Stimulated activated CD8-positive, alpha-beta memory T cell treated with anti-CD3 and anti-CD28 coated beads, Interleukin-12 subunit alpha, Interleukin-12 subunit beta, amount 100 ng/mL, for 24 hours (primary cell): ENCODE measurements around the gene ZNF280A.
"Not testable (repeated sequence)": the region's sequence is repeated elsewhere in the genome, so short reads cannot be mapped to it uniquely, and the experiment has no call there.

Experiments used
- DNase-seq: peaks from one replicate; pipeline ENCODE4 v3.0.0-alpha.2; 2020; ENCODE audit errors: extremely low read depth

The ZNF280A gene

DNA sequence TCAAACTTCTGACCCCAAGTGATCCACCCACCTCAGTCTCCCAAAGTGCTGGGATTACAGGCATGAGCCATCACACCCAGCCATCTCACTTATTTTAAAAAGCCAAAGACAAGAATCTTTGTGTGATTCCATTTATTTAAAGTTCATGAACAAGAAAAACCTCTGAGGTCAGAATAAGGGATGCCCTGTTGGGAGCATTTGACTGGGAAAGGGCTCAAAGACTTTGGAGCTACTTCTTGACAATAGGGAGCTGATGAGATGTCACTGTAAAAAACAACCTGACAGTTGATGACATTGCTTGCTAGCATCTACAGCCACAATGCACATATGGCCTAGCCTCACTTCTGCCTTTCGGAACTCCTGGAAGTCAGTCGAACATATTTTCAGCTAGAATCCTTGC lies 6.5 kb downstream of the ZNF280A start:
- no peak for DNase-seq

DNA sequence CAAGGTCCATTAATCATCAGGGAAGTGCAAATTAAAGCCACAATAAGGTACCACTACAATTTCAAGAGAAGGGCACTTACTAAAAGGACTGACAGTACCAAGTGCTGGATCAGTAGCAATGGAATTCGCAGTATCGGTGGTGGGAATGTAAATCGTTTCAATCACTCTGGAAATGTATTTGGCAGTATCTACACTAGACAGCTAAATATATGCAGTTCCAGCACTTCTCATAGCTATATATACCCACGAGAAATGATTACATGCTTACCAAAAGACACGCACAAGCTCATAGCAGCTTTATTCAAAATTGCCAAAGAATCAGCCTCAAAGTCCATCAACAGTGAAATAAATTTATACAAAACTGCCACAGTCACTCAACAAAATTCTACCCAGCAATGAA lies 7.1 kb downstream of the ZNF280A start:
- no peak for DNase-seq

DNA sequence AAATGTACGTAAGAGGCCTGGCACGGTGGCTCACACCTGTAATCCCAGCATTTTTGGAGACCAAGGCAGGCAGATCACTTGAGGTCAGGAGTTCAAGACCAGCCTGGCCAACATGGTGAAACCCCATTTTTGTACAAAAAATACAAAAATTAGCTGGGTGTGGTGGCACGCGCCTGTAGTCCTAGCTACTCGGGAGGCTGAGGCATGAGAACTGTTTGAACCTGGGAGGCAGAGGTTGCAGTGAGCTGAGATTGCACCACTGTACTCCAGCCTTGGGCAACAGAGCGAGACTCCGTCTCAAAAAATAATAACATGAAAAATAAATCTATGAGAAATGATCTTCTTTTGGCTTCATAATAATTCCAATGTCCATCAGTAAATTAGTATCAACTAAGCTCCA lies 9.2 kb downstream of the ZNF280A start:
- not testable (repeated sequence) for DNase-seq

DNA sequence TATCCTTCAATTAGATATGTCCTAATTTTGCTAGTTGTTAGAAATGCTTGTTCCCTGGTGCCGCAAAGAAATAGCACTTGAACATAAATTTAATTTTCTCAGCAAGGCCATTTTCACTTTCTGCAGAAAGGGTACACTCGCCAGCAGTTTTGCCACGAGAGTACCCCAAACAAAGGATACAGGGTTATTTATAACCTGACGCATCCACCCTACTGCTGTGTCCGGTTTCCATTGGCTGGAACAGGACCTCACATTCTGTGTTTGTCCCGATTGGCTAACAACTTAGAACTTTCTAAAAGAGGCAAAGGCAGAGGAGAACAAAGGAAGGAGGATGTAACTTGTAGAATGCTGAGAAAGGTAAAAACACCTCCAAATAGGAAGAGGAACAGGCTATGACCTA lies 10.2 kb downstream of the ZNF280A start:
- not testable (repeated sequence) for DNase-seq

DNA sequence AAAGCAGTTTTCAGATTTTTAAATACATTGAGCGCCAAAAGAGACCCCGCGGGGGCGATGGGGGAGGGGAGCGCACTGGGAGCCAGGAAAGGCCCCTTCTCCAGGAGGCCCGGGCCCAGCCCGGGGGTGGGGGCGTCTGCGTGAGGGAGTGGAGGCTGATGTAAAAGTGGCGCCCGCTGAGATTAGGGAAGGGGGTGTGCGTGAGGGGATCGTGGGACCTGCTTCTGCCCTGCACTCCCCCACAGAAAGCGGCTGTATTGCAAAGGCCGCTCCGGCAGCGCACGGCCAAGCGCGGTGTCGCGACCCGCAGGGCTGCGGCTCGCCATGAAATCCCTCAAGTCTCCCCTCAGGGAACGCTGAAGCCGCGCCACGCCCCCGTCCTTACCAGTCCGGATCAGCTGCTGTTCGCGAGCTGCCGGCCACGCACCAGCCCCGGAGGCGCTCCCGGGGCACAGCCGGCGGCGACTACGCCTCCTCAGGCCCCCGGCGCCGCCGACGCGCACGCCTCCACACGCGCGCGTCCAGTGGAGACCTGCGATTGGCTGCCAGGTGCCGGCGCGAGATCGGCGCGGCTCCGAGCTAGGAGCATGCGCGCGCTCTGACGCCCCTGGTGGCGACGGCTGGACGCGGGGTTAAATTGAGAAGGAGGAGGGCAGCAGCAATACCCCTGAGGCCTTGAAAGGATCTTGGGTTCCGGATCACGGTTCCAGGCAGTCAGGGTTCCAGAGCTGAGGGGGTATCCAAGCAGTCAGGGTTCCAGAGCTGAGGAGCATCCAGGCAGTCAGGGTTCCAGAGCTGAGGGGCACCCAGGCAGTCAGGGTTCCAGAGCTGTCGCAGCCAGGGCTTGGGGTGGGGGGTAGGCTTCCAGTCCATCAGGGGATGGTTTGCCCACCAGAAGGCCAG lies 11.5 kb downstream of the ZNF280A start, which contains the start of gene ZNF280B:
TSS of gene ZNF280B (minus strand) at position 469 of the 903 bp plus-strand sequence. CDS start 19,344 bp downstream, outside the sequence.
- peak; percentile 47 for DNase-seq

DNA sequence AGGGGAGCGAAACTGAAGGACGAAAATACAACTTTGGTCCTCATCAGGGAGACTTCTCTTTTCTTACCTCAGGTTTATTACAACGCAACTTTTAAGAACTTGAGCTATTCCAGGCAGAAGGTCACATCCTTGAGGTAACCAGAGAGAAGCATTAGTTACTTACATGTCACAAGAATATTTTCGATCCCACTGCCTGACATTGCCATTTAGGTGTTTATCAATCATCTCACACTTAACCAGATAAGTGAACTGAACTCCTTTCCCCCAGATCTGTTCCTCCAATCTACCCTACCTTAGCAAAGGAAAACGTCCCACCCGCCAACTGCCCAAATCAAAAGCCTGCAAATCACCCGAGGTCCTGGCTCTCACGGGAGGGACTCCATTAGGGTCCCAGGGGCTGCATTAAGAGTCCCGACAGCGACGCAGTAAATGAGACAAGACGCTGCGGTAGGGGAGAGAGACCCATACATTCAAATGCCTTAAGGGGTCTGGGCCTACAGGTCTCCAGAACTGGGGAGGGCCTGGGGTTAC lies 12.3 kb downstream of the ZNF280A start:
- DNase-seq, result no peak

DNA sequence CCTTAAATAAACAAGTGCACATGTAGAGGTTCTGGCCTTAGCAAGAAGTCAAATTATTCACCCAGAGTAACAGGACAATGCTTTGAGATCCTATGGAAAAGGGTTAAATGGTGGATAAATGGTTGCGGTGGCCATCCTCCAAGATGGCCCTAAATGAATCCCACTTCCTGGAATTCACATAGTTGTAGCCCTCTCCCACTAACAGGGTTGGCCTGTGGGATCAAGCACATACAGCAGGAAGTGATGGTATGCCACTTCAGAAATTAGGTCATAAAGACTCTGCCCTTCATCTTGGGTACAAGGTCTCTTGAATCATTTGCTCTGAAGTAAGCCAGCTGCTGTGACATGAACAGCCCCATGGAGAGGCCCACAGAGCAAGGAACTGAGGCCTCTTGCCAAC lies 13.3 kb downstream of the ZNF280A start:
- DNase-seq, result no peak

DNA sequence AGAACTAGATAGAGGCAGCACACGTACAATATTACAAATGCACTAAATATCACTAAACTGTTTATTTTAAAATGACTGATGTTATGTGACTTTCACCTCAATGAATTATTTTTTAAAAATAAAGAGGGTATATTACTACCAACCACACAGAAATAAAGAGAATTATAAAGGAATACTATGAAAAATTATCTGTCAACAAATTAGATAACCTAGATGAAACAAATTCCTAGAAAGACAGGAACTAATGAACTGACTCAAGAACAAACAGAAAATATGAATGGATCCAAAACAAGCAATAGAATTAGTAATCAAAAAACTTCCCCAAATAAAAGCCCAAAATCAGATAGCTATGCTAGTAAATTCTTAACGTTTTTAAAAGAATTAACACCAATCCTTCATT lies 21.8 kb downstream of the ZNF280A start:
- DNase-seq, result no peak

DNA sequence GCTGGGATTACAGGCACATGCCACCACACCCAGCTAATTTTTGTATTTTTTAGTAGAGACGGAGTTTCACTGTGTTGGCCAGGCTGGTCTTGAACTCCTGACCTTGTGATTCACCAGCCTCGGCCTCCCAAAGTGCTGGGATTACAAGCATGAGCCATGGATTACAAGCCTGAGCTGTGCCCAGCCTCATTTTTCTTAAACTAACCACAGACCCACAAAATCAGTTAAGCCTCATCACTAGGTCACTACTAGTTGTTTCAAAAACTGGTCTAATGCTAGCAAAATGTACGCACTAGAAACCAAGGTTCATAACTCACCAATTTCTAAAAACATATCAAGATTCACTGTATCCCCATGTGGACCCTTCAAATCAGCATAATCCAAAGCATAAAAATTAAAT lies 28.5 kb downstream of the ZNF280A start:
- not testable (repeated sequence) for DNase-seq

DNA sequence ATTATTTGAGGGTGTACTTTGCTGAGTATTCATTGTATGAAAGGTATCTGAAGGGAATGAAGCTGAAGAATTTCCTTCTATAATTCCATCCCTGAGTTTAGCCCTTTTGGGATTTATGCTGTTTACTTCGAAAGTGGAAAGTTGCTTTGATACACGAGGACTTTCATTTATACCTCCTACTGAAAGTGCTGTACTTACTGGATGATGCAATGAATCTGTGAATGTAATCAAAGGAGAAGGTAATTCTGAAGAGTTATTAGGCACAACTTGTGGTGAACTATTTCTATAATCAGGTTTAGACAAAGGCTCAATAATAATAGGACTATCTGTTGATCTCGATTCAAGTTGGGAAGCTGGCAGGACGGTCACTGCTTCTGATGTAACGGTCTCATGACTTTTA lies 31.3 kb downstream of the ZNF280A start:
- no peak for DNase-seq

DNA sequence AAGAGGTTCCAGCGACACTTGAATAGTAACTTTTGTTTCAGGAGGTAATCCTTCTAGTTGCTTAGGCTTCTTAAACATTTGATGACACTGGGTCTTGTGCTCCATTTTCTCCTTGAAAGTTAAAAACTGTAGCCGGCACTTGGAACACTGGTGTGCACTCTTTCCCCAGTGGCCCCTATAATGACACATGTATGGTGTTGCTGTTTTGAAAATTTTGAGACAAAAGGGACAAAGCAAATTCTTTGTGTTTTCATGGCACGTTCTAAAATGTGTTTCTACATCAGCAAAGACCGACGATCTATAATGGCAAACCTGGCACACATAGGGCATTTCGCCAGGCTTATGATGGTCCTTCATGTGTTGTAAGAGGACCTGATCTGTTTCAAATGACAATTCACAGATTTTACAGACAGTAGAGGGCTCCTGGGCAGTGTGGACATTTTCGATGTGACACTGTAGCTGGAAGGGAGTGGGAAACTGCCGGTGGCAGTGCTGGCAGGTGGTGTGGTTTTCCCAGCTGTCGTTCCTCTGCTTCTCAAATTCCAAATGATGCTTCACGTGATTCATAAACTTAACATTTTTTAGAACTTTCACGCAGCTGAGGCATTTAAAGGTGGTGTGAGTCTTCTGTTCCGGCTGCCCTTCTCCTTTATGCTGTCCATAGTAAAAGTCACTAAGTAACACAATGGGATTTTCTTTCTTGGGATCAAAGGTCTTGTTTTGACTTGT lies 32.0 kb downstream of the ZNF280A start:
- no peak for DNase-seq

DNA sequence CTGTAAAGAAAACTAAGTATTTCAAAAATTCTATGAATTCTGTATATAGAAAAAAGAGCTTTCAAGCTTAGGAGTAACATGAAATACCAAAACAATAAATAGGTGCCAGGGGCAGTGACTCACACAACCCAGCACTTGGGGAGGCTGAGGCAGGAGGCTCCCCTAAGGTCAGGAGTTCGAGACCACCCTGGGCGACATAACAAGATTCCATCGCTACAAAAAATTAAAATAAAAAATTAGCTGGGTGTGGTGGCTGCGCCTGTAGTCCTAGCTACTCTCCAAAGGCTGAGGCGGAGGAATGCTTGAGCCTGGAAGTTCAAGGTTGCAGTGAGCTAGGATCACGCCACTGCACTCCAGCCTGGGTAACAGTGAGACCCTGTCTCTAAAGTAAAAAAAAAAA lies 33.0 kb downstream of the ZNF280A start:
- DNase-seq, result no peak

DNA sequence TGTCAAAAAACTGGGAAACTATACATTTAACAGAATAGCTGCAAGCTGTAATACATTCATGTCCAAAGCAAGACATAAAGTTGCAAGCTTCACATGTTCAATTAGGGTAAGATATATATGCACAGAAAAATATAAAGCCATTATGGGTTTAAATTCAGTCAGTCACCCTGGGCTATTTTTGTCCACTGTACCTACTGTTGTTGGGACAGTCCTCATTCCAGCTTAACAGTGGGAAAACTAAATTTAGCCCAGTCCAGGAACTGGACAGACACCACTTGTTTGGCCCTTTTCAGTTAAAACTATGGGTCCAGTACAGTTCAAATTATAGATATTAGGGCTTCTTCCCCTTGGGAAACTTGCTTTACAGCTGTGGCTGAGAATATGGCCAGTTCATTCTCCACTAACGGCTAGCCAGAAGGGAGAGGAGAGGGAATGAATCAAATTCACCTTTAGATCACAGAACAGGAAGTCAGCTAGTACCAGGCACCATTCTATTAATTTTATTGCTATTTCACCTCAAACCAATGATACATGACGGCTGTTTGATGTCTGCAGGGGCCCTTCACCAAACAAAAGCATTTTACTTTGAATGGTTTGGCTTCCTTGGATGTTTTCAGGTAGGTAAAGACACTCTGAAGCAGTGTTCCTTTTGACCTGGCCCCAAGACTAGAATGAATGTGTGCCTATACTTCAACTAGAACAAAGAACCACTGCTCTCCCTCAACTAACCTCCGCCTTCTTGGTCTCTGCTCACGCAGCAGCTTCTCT lies 33.8 kb downstream of the ZNF280A start:
- DNase-seq, result no peak

DNA sequence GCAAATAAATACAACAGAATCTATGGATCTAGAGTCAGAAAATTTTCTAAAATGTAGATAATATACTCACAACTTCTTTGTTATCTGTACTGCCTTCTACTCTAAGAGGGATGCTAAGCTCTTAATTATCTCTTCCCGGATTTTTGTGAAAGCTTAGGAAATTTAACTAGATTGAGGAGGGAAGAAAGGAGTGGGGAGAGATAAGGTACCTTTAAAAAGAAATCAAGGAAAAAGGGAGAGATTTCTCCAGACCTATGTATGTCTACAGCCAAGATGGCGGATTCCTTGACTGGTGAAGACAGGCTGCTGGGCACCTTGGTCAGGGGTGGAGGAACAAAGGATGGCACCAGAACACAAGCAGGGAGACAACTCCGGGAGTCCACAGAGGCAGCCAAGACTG lies 34.5 kb downstream of the ZNF280A start:
- no peak for DNase-seq

DNA sequence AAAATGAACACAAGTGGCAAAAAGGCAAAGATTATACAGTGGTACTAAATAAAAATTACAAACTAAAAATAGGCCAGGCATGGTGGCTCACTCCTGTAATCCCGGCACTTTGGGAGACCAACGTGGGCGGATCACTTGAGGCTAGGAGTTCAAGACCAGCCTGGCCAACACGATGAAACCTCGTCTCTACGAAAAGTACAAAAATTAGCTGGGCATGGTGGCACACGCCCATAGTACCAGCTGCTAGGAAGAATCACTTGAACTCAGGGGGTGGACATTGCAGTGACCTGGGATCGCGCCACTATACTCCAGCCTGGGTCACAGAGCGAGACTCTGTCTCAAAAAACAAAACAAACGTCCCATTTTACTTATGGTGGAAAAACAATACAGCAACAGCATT lies 36.0 kb downstream of the ZNF280A start:
- no peak for DNase-seq

DNA sequence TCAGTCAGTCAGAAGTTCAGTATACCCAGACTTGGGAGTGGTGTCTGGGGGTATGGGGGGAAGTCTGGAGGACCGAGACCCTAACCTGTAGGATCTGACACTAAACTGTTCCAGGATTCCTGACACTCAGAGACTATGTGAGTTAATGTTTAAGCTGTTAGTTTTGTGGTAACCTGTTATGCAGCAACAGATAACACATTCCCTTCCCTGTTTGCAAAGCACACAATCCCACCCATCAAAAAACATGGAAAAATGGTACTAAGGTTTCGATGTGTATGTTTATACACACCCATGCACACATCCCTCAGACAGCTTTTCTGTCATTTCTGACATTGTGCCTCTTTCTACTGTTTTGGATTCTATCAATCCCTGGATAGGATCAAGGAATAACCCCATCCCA lies 39.1 kb downstream of the ZNF280A start:
- DNase-seq, result no peak

DNA sequence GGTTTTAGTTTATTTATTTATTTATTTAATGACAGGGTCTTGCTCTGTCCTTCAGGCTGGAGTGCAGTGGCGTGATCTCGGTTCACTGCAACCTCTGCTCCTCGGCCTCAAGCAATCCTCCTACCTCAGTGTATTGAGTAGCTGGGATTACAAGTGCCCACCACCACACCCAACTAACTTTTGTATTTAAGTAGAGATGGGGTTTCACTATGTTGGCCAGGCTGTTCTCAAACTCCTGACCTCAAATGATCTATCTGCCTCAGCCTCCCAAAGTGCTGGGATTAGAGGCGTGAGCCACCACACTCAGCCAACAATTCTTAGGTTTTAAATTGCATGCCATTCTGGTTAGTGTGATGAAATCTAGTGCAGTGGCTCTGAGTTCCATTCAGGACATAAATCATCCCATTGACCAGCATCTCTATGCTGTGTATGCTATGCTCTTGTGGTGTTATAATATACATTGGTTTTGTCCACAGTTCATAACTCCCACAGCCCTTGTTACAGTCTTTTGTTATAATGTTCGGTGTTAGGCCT lies 40.0 kb downstream of the ZNF280A start:
- no peak for DNase-seq

DNA sequence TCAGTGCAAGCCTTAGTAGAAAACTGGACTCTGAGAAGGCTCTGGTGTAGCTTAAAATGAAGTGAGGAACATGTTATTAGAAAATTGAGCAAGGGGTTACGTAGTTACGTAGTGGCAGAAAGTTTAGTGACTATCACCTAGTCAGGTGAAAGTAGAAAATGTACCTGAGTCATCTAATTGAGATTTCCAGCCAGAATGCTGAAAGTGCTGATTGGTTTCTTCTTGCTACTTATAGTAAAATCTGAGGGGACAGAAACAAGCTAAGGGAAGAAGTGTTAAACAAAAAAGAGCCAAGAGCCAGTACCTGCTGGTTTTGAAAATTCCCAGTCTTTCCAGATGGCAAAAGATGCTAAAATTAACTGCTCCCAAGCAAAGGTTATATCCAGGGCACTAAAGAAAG lies 41.0 kb downstream of the ZNF280A start:
- DNase-seq, result no peak

DNA sequence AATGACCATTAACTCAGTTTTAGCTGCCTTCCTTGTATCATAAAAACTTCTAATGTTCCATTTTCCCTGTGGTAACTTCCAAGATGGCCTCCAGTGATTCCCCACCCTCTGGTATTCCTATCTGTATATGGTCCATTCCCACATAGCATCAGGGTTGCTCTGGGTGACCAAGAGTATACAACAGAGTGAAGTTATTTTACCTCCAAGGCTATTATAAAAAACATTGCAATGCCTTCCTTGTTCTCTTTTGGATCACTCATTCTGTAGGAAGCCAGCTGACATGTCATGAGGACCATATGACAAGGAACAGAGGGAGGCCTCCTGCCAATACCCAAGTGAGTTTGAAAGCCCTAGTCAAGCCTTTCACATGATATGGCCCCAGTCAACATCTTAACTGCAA lies 41.6 kb downstream of the ZNF280A start:
- no peak for DNase-seq

DNA sequence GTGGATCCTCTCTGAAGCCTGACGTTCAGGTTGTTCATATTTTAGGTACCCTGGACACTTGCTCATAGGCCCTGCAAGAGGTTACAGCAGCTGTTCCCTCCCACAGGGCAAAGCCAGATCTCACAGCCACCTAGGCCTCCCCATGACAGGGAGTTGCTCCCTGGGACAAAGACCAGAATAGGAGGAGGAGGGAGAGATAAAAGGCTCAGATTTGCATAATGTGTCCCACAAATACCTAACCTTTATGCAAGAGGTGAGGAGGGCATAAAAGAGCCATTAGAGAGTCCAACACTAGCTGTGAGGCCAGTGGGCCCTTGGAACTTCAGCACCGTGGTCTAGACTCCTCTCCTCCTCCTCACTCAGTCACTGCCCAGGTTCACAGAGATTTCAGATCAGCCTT lies 45.3 kb downstream of the ZNF280A start:
- no peak for DNase-seq

DNA sequence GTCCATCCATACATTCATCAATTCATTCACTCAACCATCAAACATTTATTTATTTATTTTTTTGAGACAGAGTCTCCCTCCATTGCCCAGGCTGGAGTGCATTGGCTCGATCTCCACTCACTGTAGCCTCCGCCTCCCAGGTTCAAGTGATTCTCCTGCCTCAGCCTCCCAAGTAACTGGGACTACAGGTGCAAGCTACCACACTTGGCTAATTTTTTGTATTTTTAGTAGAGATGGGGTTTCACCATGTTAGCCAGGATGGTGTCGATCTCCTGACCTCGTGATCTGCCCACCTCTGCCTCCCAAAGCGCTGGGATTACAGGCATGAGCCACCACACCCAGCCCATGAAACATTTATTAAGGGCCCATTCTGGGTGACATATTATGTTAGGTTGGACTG lies 49.0 kb downstream of the ZNF280A start:
- not testable (repeated sequence) for DNase-seq

DNA sequence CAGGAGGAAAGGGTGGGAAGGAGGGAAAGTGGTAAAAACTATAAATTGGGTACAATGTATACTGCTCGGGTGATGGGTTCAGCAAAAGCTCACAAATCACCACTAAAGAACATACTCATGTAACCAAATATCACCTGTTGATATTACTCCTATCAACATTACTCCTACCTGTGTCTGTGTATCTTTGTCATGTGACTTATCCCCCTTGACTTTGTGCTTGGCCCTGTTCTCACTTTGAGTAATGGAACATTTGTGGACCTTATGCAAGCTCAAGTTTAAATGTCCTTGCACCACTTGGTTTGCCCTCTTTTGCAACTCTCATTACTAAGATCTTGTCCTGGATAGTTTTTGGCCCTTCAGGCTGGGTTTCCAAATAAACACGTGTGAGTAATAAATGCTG lies 50.5 kb downstream of the ZNF280A start:
- DNase-seq, result no peak
